Sigmoid colon (tissue), 4 donors: ENCODE results near the gene SPEM3.

ENCODE experiments used
- CTCF ChIP-seq, 4 experiments: fragments of 450-650 bp in 3 of 4; fragments of 200-600 bp in 1 of 4; IDR thresholded peaks; one replicate each; pipeline ENCODE4 v1.5.1; 2016 to 2019; ENCODE audit warnings: antibody characterized with exemption in 4 of 4, mild to moderate bottlenecking in 3 of 4, moderate library complexity in 2 of 4
- EP300 ChIP-seq, 4 donors: sonication (generic); formaldehyde crosslinking; IDR thresholded peaks; one replicate each; pipeline ENCODE4 v1.6.1; 2017; ENCODE audit warnings: antibody characterized with exemption in 4 of 4

GRCh38 chr17:7429722-7430121 lies 1.1 kb downstream of the SPEM3 start:
- TF ChIP-seq EP300 (IDR thresholded peaks at IDR 0.05) (no peak), CTCF (IDR thresholded peaks at IDR 0.05) (no peak)
